ENCODE measurements around the gene CHRM1.

DNA sequence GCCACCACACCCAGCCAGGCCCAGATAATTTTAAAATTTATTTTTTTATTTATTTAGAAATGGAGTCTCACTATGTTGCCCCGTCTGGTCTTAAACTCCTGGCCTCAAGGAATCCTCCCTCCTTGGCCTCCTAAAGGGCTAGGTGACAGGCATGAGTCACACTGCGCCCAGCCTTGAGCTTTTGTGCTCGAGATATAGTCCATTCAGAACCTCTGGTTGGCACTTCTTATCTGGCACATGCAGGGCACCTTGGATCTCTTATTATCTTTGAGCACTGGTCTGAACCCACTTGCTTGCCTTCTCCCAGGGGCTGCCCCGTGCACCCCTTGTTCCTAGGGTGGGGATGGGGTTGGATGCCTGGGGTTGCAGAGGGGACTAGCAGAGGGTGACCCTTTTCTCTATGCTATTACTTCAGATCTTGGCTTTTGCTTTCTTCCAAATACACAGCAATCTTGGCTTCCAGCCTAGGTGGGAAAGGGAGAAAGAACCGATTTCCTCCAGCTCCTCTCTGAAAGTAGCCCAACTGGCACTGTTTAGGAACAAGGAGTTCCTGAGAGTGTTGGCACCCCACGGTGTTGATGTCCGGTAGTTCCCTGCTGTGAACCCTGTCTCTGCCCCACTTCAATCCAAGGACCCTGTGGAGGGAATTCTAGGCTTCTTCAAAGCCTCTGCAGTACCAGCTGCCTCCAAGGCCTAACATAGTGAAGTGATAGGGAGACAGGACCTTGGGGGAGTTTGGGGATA is 41.8 kb downstream of the CHRM1 start:
- no peak for TF ChIP-seq TP53 (CRISPR knock-in tag; IDR thresholded peaks at IDR 0.05)
- TF ChIP-seq, protein P1, sequence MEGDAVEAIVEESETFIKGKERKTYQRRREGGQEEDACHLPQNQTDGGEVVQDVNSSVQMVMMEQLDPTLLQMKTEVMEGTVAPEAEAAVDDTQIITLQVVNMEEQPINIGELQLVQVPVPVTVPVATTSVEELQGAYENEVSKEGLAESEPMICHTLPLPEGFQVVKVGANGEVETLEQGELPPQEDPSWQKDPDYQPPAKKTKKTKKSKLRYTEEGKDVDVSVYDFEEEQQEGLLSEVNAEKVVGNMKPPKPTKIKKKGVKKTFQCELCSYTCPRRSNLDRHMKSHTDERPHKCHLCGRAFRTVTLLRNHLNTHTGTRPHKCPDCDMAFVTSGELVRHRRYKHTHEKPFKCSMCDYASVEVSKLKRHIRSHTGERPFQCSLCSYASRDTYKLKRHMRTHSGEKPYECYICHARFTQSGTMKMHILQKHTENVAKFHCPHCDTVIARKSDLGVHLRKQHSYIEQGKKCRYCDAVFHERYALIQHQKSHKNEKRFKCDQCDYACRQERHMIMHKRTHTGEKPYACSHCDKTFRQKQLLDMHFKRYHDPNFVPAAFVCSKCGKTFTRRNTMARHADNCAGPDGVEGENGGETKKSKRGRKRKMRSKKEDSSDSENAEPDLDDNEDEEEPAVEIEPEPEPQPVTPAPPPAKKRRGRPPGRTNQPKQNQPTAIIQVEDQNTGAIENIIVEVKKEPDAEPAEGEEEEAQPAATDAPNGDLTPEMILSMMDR (IDR thresholded peaks at IDR 0.05), result no peak
- TF ChIP-seq POLR2A (IDR thresholded peaks at IDR 0.05; ENCODE audit: low read length), result no peak
- TF ChIP-seq ESRRA (IDR thresholded peaks at IDR 0.05; ENCODE audit: borderline replicate concordance, low read length), result no peak
- no peak for TF ChIP-seq MYC (IDR thresholded peaks at IDR 0.05; ENCODE audit: borderline replicate concordance, low read length)
- no peak for TF ChIP-seq TFCP2L1 (CRISPR knock-in tag; IDR thresholded peaks at IDR 0.05)
- no peak for TF ChIP-seq MAZ (IDR thresholded peaks at IDR 0.05; ENCODE audit: borderline replicate concordance, low read depth, low read length)
